ENCODE data around the gene ACTR3C. TPM values are rescaled to one million over a fixed set of nuclear protein-coding genes. Genes with fewer than 3 reads are reported as not detected.
"Not testable (repeated sequence)": the region's sequence is repeated elsewhere in the genome, so short reads cannot be mapped to it uniquely, and the experiment has no call there.

ACTR3C gene
- total and polyA plus RNA-seq, 2 donors (not counting 1 experiment from before 2014, with no cell fraction given) = 4.0 to 20.7 TPM

GRCh38 chr7:150313367-150313809 is 10.0 kb downstream of the ACTR3C start:
- Histone ChIP-seq H4K20me1 (ENCODE audit: control insufficient read depth, insufficient read depth, low read length, poor library complexity, severe bottlenecking) (no peaks in the 10 kb centered on the region), H3K9me3 (ENCODE audit: control extremely low read depth in 1 of 3, control insufficient read depth in 2 of 3, insufficient read depth in 1 of 3, low read length in 2 of 3) (no peaks in the 10 kb centered on the region), H3K9ac (ENCODE audit: low read length) (no peak overlapping the region), H3K4me3 (ENCODE audit: control extremely low read depth in 1 of 5, extremely low read depth in 1 of 5, insufficient read depth in 1 of 5, low read depth in 2 of 5, low read length in 4 of 5) (no peak overlapping the region), H3K27me3 (replicated peaks in 1 of 4; ENCODE audit: control extremely low read depth in 1 of 4, control insufficient read depth in 3 of 4, insufficient read depth in 4 of 4, low read length in 3 of 4) (no peaks in the 10 kb centered on the region), H3K79me2 (ENCODE audit: control insufficient read depth, insufficient read depth, low read length) (peaks cover 12% of the 10 kb centered on the region), H3K4me2 (replicated peaks; ENCODE audit: low read depth, low read length, poor library complexity, severe bottlenecking) (no peak overlapping the region), H3K4me1 (ENCODE audit: control insufficient read depth in 2 of 2, insufficient read depth in 2 of 2, low read length in 2 of 2) (no peaks in the 10 kb centered on the region), H3K36me3 (replicated peaks in 1 of 2; ENCODE audit: control extremely low read depth in 1 of 2, control insufficient read depth in 1 of 2, extremely low read depth in 1 of 2, insufficient read depth in 2 of 2, low read length in 1 of 2) (no peaks in the 10 kb centered on the region), H2AFZ (ENCODE audit: insufficient read depth, low read depth, low read length, poor library complexity, severe bottlenecking) (no peak overlapping the region), H3K27ac (ENCODE audit: low read length in 2 of 2) (no peak overlapping the region)
- 100% methylated on average over 1 of the region's 3 CpGs for WGBS (ENCODE audit: insufficient coverage)
- H3K9me3 Mint-ChIP-seq (ENCODE audit: insufficient read depth) = no peaks in the 10 kb centered on the region
- intact Hi-C loops (cut with micrococcal nuclease) = no loop called here
- no peak for ATAC-seq (ENCODE audit: low read depth)
- POLR2A ChIA-PET = no interaction called here
- DNase-seq = no peak
- CTCF ChIA-PET = no interaction called here
- peaks cover 2% of the 10 kb centered on the region for H3K4me1 Mint-ChIP-seq
- TF ChIP-seq EZH2 (IDR thresholded peaks at IDR 0.05; ENCODE audit: borderline replicate concordance, insufficient read depth, low read depth, low read length, poor library complexity, severe bottlenecking) = no peak
- H3K4me3 Mint-ChIP-seq = no peak overlapping the region
- H3K27me3 Mint-ChIP-seq = no peaks in the 10 kb centered on the region
- no peak overlapping the region for H3K27ac Mint-ChIP-seq

DNA sequence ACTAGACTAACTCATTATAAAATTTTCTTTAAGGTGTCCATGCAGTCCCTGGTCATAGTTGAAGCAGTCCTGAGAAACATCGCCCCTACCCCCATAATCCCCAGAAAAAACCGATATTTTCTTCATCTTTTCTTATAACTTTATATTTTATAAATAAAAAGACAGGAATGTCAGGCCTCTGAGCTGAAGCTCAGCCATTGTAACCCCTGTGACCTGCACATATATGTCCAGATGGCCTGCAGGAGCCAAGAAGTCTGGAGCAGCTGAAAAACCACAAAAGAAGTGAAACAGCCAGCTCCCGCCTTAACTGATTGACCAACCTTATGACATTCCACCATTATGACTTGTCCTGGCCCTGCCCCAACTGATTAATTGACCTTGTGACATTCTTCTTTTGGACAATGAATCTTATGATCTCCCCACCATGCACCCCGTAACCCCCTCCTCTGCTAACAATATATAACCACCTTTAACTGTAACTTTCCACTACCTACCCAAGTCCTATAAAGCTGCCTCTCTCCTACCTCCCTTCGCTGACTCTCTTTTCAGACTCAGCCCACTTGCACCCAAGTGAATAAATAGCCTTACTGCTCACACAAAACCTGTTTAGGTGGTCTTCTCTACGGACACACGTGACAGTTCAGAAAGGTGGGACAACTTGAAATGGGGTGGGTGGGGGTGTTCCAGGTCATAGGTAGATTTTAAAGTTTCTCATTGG is 10.5 kb downstream of the ACTR3C start:
- H3K27me3 ChIP-seq (replicated peaks in 1 of 4; ENCODE audit: control extremely low read depth in 1 of 4, control insufficient read depth in 3 of 4, insufficient read depth in 4 of 4, low read length in 3 of 4); H3K4me3 Mint-ChIP-seq; DNase-seq; H3K27ac ChIP-seq (ENCODE audit: low read length in 2 of 2); H4K20me1 ChIP-seq (ENCODE audit: control insufficient read depth, insufficient read depth, low read length, poor library complexity, severe bottlenecking); H3K9me3 ChIP-seq (ENCODE audit: control extremely low read depth in 1 of 3, control insufficient read depth in 2 of 3, insufficient read depth in 1 of 3, low read length in 2 of 3); H3K9me3 Mint-ChIP-seq (ENCODE audit: insufficient read depth); intact Hi-C loops (cut with micrococcal nuclease); H3K9ac ChIP-seq (ENCODE audit: low read length); CTCF ChIA-PET; H3K4me3 ChIP-seq (ENCODE audit: control extremely low read depth in 1 of 5, extremely low read depth in 1 of 5, insufficient read depth in 1 of 5, low read depth in 2 of 5, low read length in 4 of 5); H3K4me1 ChIP-seq (ENCODE audit: control insufficient read depth in 2 of 2, insufficient read depth in 2 of 2, low read length in 2 of 2); ATAC-seq (ENCODE audit: low read depth); H3K27ac Mint-ChIP-seq; H3K27me3 Mint-ChIP-seq; H3K4me2 ChIP-seq (replicated peaks; ENCODE audit: low read depth, low read length, poor library complexity, severe bottlenecking); POLR2A ChIA-PET; H2AFZ ChIP-seq (ENCODE audit: insufficient read depth, low read depth, low read length, poor library complexity, severe bottlenecking); H3K36me3 ChIP-seq (replicated peaks in 1 of 2; ENCODE audit: control extremely low read depth in 1 of 2, control insufficient read depth in 1 of 2, extremely low read depth in 1 of 2, insufficient read depth in 2 of 2, low read length in 1 of 2); H3K4me1 Mint-ChIP-seq: not testable (repeated sequence)
- H3K79me2 ChIP-seq (ENCODE audit: control insufficient read depth, insufficient read depth, low read length) = peaks cover 12% of the 10 kb centered on the region
- WGBS (ENCODE audit: insufficient coverage) = 82% methylated on average over 2 of the region's 7 CpGs
